ENCODE results near the gene SOX30.

SOX30 gene

GRCh38 chr5:157607371-157608161, 44.7 kb downstream of the SOX30 start:
- DNase-seq: peak; percentile 51

GRCh38 chr5:157606046-157606445, 46.2 kb downstream of the SOX30 start:
- no peak for DNase-seq

- DNase-seq: peak; percentile 45
These were observed 48.7 kb downstream of the SOX30 start for GRCh38 chr5:157603333-157604190.

GRCh38 chr5:157602505-157602904, 49.7 kb downstream of the SOX30 start:
- DNase-seq: no peak

- DNase-seq: no peak
These were observed 52.0 kb downstream of the SOX30 start for GRCh38 chr5:157600252-157600651.

- DNase-seq: no peak
These were observed 52.7 kb downstream of the SOX30 start for GRCh38 chr5:157599565-157599964.

GRCh38 chr5:157598350-157598936, 53.8 kb downstream of the SOX30 start:
- no peak for DNase-seq

GRCh38 chr5:157597277-157597676, 55.0 kb downstream of the SOX30 start:
- DNase-seq: no peak

GRCh38 chr5:157596487-157596886, 55.8 kb downstream of the SOX30 start:
- DNase-seq: no peak

- DNase-seq: no peak
These were observed 57.4 kb downstream of the SOX30 start for GRCh38 chr5:157594675-157595459.

GRCh38 chr5:157594257-157594656, 58.0 kb downstream of the SOX30 start:
- no peak for DNase-seq

- no peak for DNase-seq
These were observed 59.0 kb downstream of the SOX30 start for GRCh38 chr5:157593052-157593757.

GRCh38 chr5:157592594-157592993, 59.6 kb downstream of the SOX30 start:
- no peak for DNase-seq

- no peak for DNase-seq
These were observed 61.8 kb downstream of the SOX30 start for GRCh38 chr5:157590478-157590877.

- no peak for DNase-seq
These were observed 67.6 kb downstream of the SOX30 start for GRCh38 chr5:157584628-157585027.

- DNase-seq: no peak
These were observed 69.3 kb downstream of the SOX30 start for GRCh38 chr5:157582731-157583620.

GRCh38 chr5:157581901-157582300, 70.3 kb downstream of the SOX30 start:
- no peak for DNase-seq

GRCh38 chr5:157578079-157578780, 74.0 kb downstream of the SOX30 start:
- DNase-seq: no peak

- no peak for DNase-seq
These were observed 75.6 kb downstream of the SOX30 start for GRCh38 chr5:157576678-157577077.

Data from activated CD8-positive, alpha-beta memory T cell treated with anti-CD3 and anti-CD28 coated beads, Interleukin-2, amount 50 U/mL, for 4 hours (primary cell).